Medulla oblongata (tissue), 1 donor: ENCODE results near the gene LAGE3.
A peak's percentile ranks its signal among the peaks of the same experiment; 100 is the strongest.

Source experiments
- DNase-seq: peaks from one replicate; pipeline ENCODE4 v3.0.0-alpha.2; 2015; ENCODE audit errors: extremely low spot score

LAGE3 gene

GRCh38 chrX:154458116-154458953 is 20.7 kb downstream of the LAGE3 start, which contains the start of gene PLXNA3:
PLXNA3 (plus strand) TSS chrX:154458281; CDS start chrX:154460184, 1,903 bp downstream.
- DNase-seq: peak; percentile 46

GRCh38 chrX:154457491-154458115 is 21.5 kb downstream of the LAGE3 start:
- peak; percentile 13 for DNase-seq

- peak; percentile 28 for DNase-seq
Observed at GRCh38 chrX:154452823-154453222, 26.3 kb downstream of the LAGE3 start.

- peak; percentile 9 for DNase-seq
Observed at GRCh38 chrX:154450312-154450711, 28.8 kb downstream of the LAGE3 start.

DNA sequence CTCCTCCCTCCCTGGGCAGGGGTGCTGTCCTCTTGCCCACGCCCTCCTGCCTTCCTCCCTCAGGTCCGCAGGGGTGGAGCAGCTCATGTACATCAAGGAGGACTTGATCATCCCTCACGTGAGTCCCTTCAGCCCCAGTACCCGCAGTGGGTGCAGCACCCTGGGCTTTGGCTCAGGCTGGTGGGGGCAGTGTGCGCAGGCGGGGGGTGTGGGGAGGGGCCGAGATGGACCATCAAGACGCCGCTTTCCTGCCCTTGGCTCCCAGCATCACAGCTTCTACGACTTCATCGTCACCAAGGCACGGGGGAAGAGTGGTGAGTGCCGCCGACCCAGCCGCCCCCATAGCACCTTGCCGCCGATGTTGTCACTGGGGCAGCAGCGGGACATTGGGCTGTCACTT is 29.5 kb downstream of the LAGE3 start:
- DNase-seq: no peak

DNA sequence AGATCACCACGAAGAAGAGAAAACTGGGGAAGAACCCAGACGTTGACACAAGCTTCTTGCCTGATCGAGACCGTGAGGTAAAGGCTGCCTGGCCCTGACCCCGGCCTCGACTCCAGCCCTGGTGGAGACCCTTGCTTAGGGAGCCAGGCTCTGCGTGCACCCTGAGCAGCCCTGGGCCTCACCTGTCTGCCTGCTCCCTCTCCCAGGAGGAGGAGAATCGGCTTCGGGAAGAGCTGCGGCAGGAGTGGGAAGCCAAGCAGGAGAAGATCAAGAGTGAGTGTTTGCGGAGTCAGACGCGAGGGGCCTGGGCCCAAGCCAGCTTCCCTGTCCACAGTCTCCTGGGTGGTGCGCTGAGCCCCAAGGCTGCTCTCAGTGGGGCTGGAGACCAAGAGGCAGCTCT is 30.6 kb downstream of the LAGE3 start:
- no peak for DNase-seq

DNA sequence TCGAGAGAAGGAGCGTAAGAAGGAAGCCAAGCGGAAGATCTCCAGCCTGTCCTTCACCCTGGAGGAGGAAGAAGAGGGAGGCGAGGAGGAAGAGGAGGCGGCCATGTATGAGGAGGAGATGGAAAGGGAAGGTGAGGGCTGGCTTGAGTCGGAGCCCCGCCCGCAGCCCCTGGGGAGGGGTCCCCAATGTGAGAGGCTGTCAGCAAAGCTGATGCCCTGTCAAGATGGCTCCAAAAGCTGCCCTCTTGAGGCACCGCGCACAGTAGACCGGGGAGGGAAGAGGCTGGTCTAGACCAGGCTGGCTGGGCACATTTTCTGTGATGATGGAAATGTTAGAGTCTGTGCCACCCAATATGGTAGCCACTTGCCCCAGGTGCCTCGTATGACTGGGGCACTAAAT is 32.7 kb downstream of the LAGE3 start:
- DNase-seq: no peak

DNA sequence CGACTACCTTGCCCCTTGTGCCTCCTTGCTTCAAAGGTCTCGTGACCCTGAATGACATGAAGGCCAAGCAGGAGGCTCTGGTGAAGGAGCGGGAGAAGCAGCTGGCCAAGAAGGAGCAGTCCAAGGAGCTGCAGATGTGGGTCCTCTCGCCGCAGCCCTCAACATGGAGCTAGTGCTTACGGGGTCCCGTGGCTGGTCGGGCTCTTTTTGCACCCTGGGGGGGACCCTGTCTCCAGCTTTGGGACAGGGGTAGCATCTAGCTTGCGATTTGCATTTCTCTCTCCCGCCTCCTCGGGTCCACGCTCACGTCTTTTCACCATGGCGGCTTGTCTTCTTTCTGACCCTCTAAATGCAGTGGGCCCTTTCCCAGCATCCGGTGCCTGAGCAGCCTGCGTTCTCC is 33.3 kb downstream of the LAGE3 start:
- no peak for DNase-seq

- no peak for DNase-seq
Observed at GRCh38 chrX:154444755-154445246, 34.3 kb downstream of the LAGE3 start.

DNA sequence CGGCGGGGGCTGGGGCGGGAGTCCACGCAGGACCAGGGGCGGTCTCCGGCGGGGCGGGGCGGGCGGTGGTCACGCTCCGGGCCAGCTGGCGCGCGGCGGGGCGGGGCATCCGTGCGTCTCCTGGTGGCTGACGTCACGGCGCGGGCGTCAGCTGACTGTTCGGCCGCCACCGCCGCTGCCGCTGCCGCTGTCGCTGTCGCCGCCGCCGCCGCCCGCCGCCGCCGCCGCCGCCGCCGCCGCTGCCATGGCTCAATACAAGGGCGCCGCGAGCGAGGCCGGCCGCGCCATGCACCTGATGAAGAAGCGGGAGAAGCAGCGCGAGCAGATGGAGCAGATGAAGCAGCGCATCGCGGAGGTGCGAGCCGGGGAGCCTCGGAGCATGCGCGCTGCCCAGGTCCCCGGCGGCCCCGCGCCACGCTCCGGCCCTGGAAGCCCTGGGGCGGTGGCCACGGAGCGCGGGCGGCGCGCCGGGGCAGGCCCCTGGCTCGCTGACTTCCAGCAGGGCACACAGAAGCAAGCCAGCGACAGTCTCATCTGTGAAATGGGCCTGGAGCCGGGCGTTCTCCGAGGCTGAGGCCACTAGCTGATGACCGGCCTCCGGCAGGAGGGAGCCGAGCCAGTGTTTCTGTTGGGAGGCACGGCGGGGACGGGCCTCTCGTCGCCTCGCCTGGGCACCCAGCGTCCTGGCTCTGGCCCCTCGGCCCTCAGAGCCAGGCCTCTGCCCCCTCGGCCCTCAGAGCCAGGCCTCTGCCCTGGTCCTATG is 34.9 kb downstream of the LAGE3 start, which contains the start of gene FAM50A:
Gene FAM50A (plus strand): TSS at position 150 of the 763 bp plus-strand sequence. CDS start 95 bp downstream, at position 245.
- DNase-seq: peak; percentile 68

- no peak for DNase-seq
Observed at GRCh38 chrX:154443479-154443910, 35.6 kb downstream of the LAGE3 start.

DNA sequence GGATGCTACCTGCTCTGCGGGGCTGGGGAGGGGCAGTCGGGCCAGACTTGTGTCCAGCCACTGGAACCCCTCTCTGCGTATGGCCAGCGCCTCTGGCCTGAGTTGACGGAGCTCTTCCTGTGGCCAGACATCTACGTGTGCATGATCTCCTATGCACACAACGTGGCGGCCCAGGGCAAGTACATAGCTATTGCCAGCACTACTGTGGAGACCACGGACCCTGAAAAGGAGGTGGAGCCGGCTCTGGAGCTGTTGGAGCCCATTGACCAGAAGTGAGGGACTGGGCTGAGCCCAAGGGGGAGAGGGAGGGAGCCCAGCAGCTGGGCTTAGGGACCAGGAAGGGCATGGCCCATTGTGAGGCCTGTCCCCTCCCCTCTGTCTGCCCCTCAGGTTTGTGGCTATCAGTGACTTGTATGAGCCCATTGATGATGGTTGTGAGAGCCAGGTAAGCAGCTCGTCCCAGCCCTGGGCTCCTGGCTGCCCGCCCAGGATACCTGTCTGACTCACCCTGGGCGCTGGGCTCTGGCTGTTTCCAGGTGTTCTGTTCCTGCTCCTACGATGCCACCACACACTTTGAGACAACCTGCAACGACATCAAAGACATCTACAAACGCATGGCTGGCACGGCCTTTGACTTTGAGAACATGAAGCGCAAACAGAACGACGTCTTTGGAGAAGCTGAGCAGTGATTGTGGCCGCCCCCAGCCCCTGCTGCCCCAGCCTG is 36.9 kb downstream of the LAGE3 start:
- DNase-seq: no peak

GRCh38 chrX:154441564-154441963 is 37.5 kb downstream of the LAGE3 start:
- DNase-seq: no peak

GRCh38 chrX:154440623-154441357 is 38.3 kb downstream of the LAGE3 start:
- no peak for DNase-seq

- DNase-seq: no peak
Observed at GRCh38 chrX:154439841-154440240, 39.2 kb downstream of the LAGE3 start.

GRCh38 chrX:154437971-154438893 is 40.8 kb downstream of the LAGE3 start:
- DNase-seq: no peak

- DNase-seq: no peak
Observed at GRCh38 chrX:154436983-154437752, 41.9 kb downstream of the LAGE3 start, which contains the start of gene GDI1. GDI1 (plus strand) TSS chrX:154437154; CDS start chrX:154437255, 101 bp downstream.

DNA sequence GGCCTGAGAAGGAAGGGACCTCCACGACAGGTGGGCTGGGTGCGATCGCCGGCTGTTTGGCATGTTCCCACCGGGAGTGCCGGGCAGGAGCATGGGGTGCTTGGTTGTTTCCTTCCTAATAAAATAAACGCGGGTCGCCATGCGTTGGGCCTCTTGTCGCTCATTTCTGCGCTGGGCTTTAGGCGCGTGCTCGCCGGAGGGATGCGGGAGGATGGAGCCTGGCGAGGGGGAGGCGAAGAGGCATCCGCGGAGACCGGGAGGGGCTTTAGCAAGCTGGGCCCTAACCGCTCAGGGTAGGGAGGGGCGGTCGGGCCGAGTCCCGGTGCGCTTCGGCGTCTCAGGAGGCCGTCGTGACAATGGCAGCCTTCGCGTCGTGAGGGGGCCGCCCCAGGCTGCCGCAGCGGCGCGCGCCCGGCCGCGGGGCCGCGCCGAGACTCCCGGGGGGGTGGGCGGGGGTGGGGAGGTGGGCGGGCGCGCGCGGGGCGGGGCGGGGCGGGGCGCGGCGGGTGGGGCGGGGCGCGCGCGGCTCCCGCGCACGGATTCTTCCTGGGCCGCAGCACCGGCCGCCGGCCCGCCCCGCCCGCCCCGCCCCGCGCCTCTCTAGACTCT is 42.6 kb downstream of the LAGE3 start:
- no peak for DNase-seq
